ENCODE results near the gene DIAPH1.

Gene DIAPH1

DNA sequence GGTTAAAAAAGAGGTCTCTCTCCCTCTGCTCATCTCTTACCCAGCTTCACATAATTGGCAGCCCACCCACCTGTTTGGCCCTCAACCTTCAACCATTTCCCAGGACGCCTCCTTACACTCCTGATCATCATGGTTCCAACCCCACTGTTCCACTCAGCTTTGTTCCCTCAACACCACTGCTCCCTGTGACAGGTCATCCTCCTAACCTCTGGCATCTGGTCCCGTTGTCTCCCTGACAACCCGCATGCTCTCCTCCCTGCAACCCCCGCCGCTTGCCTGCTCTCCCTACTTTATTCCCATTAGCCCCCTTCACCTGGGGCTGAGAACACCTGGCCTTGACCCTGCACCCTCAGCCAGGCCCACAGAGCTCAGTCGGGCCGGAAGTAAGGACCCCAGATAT is 117.0 kb downstream of the DIAPH1 start:
- no peak overlapping the region for H3K4me3 ChIP-seq (ENCODE audit: extremely low read depth, insufficient read depth, low read length, poor library complexity, severe bottlenecking)
- peaks cover 75% of the 10 kb centered on the region for H3K36me3 ChIP-seq (ENCODE audit: control insufficient read depth, insufficient read depth, low read length)
- H3K27ac ChIP-seq (ENCODE audit: low read depth, low read length, severe bottlenecking), result peak overlapping the region; percentile 10
- H3K4me1 ChIP-seq (ENCODE audit: control insufficient read depth, insufficient read depth, low read length, poor library complexity, severe bottlenecking), result peaks cover 4% of the 10 kb centered on the region
- no peaks in the 10 kb centered on the region for H3K9me3 ChIP-seq (ENCODE audit: control insufficient read depth, low read length)
- WGBS, 2 experiments (ENCODE audit: insufficient coverage in 2 of 2), result 74 to 87% methylated on average over 1 to 3 of the region's 7 CpGs

DNA sequence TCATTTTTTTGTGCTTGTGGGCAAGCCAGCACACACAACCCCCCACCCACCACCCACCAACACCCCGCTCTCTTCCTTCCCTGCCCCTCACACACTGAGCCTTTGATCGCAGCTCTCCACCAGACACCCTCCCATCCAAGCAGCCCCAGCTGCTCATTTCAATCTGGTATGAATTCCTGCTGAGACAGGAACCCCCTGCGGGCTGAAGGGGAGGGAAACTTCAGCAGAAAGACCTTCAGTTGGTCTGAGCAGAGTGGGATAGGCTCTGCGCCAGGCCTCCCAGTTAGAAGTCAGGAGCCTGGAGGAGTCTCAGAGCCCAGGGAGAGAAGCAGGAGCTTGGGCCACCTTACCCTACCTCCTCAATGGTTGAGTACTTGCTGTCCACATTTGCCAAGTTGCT is 122.8 kb downstream of the DIAPH1 start:
- WGBS, 2 experiments (ENCODE audit: insufficient coverage in 2 of 2), result 29 to 39% methylated on average over 2 to 3 of the region's 4 CpGs
- H3K4me1 ChIP-seq (ENCODE audit: control insufficient read depth, insufficient read depth, low read length, poor library complexity, severe bottlenecking), result peaks cover 31% of the 10 kb centered on the region
- peaks cover 54% of the 10 kb centered on the region for H3K36me3 ChIP-seq (ENCODE audit: control insufficient read depth, insufficient read depth, low read length)
- no peaks in the 10 kb centered on the region for H3K9me3 ChIP-seq (ENCODE audit: control insufficient read depth, low read length)
- H3K4me3 ChIP-seq (ENCODE audit: extremely low read depth, insufficient read depth, low read length, poor library complexity, severe bottlenecking), result peak overlapping the region; percentile 24
- peak overlapping the region; percentile 96 for H3K27ac ChIP-seq (ENCODE audit: low read depth, low read length, severe bottlenecking)

DNA sequence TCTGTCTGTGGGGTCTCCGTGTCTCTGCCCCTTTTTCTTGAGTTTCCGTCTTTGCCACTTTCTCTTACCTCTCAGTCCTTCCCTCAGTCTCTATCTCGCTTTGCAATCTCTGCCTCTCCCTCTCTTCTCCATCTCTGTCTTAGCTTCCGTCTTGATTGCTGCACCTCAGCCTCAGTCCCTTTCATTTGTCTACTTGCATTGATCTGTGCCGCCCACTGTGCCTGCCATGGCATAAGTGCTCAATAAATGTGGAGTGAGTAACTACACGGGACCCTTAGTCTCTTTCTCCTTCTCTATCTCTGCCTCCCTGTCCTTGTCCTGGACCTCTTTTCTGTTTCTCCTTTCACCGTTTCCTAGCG is 123.4 kb downstream of the DIAPH1 start:
- Histone ChIP-seq H3K36me3 (ENCODE audit: control insufficient read depth, insufficient read depth, low read length) (peaks cover 60% of the 10 kb centered on the region), H3K4me3 (ENCODE audit: extremely low read depth, insufficient read depth, low read length, poor library complexity, severe bottlenecking) (peak overlapping the region; percentile 24), H3K4me1 (ENCODE audit: control insufficient read depth, insufficient read depth, low read length, poor library complexity, severe bottlenecking) (peaks cover 31% of the 10 kb centered on the region), H3K27ac (ENCODE audit: low read depth, low read length, severe bottlenecking) (peak overlapping the region; percentile 96), H3K9me3 (ENCODE audit: control insufficient read depth, low read length) (no peaks in the 10 kb centered on the region)
- WGBS, 2 experiments (ENCODE audit: insufficient coverage in 2 of 2), result 12 to 21% methylated on average over 7 to 8 of the region's 8 CpGs

DNA sequence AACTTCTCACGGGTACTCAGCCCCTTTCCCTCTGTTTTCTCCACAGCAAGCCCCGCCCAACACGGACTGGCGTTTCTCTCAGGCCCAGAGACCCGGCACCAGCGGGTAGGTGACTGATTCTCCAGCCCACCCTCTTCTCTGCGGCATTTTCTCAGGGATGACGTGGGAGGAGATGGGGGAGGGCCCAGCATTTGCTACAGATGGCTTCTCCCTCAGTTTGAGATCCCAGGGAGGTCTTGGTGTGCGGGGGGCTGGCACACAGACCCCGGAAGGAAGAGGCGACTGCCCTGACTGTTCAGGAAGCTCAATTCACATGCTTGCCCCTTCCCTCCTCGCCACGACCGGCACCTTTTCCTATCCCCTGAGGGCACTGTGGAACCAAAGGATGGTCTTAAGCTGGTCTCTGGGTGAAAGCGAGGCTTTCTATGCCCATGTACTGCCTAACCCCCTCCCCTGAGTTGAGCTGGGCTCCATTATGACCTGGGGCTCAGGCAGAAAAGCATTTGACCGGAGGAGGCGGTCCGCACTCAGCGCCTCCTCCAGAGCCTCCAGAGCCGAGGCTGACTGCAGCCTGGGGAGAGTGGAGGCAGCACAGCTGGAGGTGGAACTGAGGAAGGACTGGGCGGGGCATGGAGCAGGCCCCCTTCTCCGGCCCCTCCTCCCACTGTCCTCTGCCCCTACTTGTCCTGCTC is 123.9 kb downstream of the DIAPH1 start:
- peaks cover 65% of the 10 kb centered on the region for H3K36me3 ChIP-seq (ENCODE audit: control insufficient read depth, insufficient read depth, low read length)
- peak overlapping the region; percentile 96 for H3K27ac ChIP-seq (ENCODE audit: low read depth, low read length, severe bottlenecking)
- peak overlapping the region; percentile 24 for H3K4me3 ChIP-seq (ENCODE audit: extremely low read depth, insufficient read depth, low read length, poor library complexity, severe bottlenecking)
- WGBS, 2 experiments (ENCODE audit: insufficient coverage in 2 of 2), result 12 to 16% methylated on average over 11 to 12 of the region's 22 CpGs
- peaks cover 34% of the 10 kb centered on the region for H3K4me1 ChIP-seq (ENCODE audit: control insufficient read depth, insufficient read depth, low read length, poor library complexity, severe bottlenecking)
- no peaks in the 10 kb centered on the region for H3K9me3 ChIP-seq (ENCODE audit: control insufficient read depth, low read length)

DNA sequence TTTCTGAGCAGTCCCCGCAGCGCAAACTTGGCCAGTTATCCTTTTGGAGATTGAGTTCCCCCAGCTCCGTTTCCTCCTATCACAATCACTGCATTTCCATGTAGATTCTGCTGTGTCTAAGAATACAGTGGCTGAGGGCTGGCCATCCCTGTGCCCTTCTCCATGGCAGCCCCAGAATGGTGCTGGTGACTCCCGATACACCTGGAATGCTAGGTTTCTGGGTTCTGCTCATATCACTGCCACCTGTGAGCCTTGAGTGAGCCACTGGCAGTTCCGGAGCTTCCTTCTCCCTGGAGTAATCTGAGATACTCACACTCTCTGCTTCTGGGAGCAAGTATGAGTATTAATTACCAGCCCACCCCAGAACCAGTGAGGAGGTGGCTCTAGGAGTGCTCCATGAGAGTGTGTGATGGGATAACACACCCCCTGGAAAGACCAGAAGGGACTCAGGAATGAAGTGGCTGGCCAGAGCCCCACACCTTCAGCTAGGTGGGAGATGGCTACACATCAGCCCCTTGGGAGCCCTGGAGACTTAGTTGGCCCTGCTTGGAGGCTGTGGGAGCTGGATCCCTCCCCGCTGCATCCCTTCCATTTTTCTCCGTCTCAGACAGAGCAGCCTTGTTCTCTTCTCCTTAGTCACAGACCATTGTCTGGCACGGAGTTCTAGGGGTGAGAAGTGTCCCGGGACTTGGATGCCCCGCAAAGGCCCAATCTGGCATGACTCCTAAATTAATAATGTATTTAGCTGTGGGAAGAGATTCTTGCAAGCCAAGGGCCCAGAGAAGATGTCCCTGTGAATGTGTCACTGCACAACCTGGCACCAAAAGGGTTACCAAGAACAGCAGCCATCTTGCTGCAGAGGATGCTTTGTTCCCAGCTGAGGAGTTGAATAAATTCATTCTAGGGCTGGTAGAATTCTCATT is 125.0 kb downstream of the DIAPH1 start:
- Histone ChIP-seq H3K27ac (ENCODE audit: low read depth, low read length, severe bottlenecking) (peak overlapping the region; percentile 96), H3K4me3 (ENCODE audit: extremely low read depth, insufficient read depth, low read length, poor library complexity, severe bottlenecking) (no peak overlapping the region), H3K9me3 (ENCODE audit: control insufficient read depth, low read length) (no peaks in the 10 kb centered on the region), H3K36me3 (ENCODE audit: control insufficient read depth, insufficient read depth, low read length) (peaks cover 65% of the 10 kb centered on the region), H3K4me1 (ENCODE audit: control insufficient read depth, insufficient read depth, low read length, poor library complexity, severe bottlenecking) (peaks cover 45% of the 10 kb centered on the region)
- WGBS, 2 experiments (ENCODE audit: insufficient coverage in 2 of 2), result 82 to 88% methylated on average over 3 to 9 of the region's 10 CpGs

DNA sequence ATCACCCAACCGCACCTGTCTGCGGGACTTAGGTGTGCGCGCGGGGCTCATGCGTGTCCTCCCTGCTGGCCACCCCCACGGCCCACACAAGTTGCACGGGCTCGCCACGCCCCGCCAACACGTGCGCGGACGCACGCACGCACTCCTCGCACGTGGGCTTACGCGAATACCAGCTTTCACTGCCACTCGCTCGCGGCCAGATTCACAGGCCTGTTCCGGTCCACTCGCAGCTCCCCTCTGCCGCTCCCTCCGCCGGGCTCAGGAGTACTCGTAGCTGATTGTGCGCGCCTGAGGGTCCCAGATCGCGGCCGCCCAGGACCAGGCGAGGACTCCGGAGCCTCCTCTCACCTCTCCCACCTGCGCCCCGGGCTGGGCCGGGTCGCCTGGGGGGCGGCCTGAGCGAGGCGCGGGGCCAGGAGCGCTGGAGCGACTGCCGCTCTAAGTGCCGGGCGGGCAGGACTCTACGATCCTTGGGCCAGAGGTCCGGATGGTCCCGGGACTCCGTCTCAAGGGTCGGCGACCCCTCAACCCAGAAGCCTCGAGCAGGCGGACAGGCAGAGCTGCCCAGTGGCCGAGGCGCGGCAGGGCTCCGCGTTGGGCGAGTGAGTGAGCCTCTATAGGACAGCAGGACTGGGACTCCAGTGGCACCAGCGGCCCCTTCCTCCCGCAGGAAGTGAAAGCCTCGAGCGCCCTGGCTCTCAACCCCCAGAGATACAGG is 126.5 kb downstream of the DIAPH1 start:
- Histone ChIP-seq H3K36me3 (ENCODE audit: control insufficient read depth, insufficient read depth, low read length) (peaks cover 68% of the 10 kb centered on the region), H3K4me3 (ENCODE audit: extremely low read depth, insufficient read depth, low read length, poor library complexity, severe bottlenecking) (no peak overlapping the region), H3K9me3 (ENCODE audit: control insufficient read depth, low read length) (peaks cover 6% of the 10 kb centered on the region), H3K27ac (ENCODE audit: low read depth, low read length, severe bottlenecking) (no peak overlapping the region), H3K4me1 (ENCODE audit: control insufficient read depth, insufficient read depth, low read length, poor library complexity, severe bottlenecking) (peaks cover 55% of the 10 kb centered on the region)
- WGBS, 2 experiments (ENCODE audit: insufficient coverage in 2 of 2), result 98 to 99% methylated on average over 61 to 66 of the region's 68 CpGs

DNA sequence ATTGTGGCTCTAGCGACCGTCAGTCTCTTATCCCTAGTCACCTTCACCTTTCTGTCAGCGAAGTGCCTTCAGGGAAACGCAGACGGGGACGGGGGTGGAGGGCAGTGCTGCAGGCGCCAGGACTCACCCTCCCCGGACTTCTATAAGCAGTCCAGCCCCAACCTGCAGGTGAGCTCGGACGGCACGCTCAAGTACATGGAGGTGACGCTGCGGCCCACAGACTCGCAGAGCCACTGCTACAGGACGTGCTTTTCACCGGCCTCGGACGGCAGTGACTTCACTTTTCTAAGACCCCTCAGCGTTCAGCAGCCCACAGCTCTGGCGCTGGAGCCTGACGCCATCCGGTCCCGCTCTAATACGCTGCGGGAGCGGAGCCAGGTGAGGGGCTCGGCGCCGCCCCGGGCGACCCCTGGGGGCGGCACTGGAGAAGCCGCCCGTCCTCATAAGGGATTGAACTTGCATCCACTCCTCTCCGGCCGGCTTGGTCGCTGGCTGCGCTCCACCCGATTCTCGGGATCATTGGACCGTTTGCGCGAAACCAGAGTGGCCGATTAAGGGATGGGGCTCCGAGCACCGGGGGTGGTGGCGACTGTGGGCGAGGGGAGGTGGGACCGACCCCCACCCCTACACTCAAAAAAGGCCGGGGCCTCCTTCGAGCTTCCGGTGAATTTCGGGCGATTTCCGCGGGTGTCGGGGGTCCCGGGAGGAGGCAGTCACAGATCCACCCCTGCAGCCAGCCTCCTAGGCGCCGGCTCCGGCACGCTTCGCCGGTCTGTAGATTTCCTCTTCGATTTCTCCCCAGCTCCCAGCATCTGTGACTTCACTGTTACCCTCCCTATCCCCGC is 127.3 kb downstream of the DIAPH1 start:
- H3K36me3 ChIP-seq (ENCODE audit: control insufficient read depth, insufficient read depth, low read length), result peaks cover 68% of the 10 kb centered on the region
- no peak overlapping the region for H3K4me3 ChIP-seq (ENCODE audit: extremely low read depth, insufficient read depth, low read length, poor library complexity, severe bottlenecking)
- H3K27ac ChIP-seq (ENCODE audit: low read depth, low read length, severe bottlenecking), result no peak overlapping the region
- WGBS, 2 experiments (ENCODE audit: insufficient coverage in 2 of 2), result 98% methylated on average over 66 of the region's 66 CpGs
- H3K9me3 ChIP-seq (ENCODE audit: control insufficient read depth, low read length), result peaks cover 13% of the 10 kb centered on the region
- peaks cover 52% of the 10 kb centered on the region for H3K4me1 ChIP-seq (ENCODE audit: control insufficient read depth, insufficient read depth, low read length, poor library complexity, severe bottlenecking)

DNA sequence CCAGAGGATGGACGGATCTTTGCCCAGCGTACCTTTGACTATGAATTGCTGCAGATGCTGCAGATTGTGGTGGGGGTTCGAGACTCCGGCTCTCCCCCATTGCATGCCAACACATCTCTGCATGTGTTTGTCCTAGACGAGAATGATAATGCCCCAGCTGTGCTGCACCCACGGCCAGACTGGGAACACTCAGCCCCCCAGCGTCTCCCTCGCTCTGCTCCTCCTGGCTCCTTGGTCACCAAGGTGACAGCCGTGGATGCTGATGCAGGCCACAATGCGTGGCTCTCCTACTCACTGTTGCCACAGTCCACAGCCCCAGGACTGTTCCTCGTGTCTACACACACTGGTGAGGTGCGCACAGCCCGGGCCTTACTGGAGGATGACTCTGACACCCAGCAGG is 128.0 kb downstream of the DIAPH1 start:
- Histone ChIP-seq H3K27ac (ENCODE audit: low read depth, low read length, severe bottlenecking) (no peak overlapping the region), H3K4me1 (ENCODE audit: control insufficient read depth, insufficient read depth, low read length, poor library complexity, severe bottlenecking) (peaks cover 48% of the 10 kb centered on the region), H3K4me3 (ENCODE audit: extremely low read depth, insufficient read depth, low read length, poor library complexity, severe bottlenecking) (no peak overlapping the region), H3K36me3 (ENCODE audit: control insufficient read depth, insufficient read depth, low read length) (peaks cover 72% of the 10 kb centered on the region), H3K9me3 (ENCODE audit: control insufficient read depth, low read length) (peaks cover 20% of the 10 kb centered on the region)
- 94 to 97% methylated on average over 10 of the region's 13 CpGs for WGBS, 2 experiments (ENCODE audit: insufficient coverage in 2 of 2)

DNA sequence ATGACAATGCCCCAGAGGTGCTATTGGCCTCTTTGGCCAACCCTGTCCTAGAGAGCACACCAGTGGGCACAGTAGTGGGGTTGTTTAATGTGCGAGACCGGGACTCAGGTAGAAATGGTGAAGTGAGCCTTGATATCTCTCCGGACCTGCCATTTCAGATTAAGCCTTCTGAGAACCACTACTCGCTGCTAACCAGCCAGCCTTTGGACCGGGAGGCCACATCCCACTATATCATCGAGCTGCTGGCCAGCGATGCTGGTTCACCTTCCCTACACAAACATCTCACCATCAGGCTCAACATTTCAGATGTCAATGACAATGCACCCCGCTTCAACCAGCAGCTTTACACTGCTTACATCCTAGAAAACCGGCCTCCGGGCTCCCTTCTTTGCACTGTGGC is 128.5 kb downstream of the DIAPH1 start:
- 96 to 99% methylated on average over 9 to 10 of the region's 10 CpGs for WGBS, 2 experiments (ENCODE audit: insufficient coverage in 2 of 2)
- Histone ChIP-seq H3K36me3 (ENCODE audit: control insufficient read depth, insufficient read depth, low read length) (peaks cover 77% of the 10 kb centered on the region), H3K4me1 (ENCODE audit: control insufficient read depth, insufficient read depth, low read length, poor library complexity, severe bottlenecking) (peaks cover 48% of the 10 kb centered on the region), H3K27ac (ENCODE audit: low read depth, low read length, severe bottlenecking) (no peak overlapping the region), H3K4me3 (ENCODE audit: extremely low read depth, insufficient read depth, low read length, poor library complexity, severe bottlenecking) (no peak overlapping the region), H3K9me3 (ENCODE audit: control insufficient read depth, low read length) (peaks cover 21% of the 10 kb centered on the region)

DNA sequence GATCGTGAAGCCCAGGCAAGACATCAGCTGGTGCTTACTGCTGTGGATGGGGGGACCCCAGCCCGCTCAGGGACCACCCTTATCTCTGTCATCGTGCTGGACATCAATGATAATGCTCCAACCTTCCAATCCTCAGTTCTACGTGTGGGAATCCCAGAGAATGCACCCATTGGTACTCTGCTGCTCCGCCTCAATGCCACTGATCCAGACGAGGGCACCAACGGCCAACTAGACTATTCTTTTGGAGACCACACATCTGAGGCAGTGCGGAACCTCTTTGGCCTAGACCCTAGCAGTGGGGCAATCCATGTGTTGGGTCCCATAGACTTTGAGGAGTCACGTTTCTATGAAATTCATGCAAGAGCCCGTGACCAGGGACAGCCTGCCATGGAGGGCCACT is 129.0 kb downstream of the DIAPH1 start:
- Histone ChIP-seq H3K36me3 (ENCODE audit: control insufficient read depth, insufficient read depth, low read length) (peaks cover 79% of the 10 kb centered on the region), H3K9me3 (ENCODE audit: control insufficient read depth, low read length) (peaks cover 21% of the 10 kb centered on the region), H3K4me1 (ENCODE audit: control insufficient read depth, insufficient read depth, low read length, poor library complexity, severe bottlenecking) (peaks cover 49% of the 10 kb centered on the region), H3K27ac (ENCODE audit: low read depth, low read length, severe bottlenecking) (no peak overlapping the region), H3K4me3 (ENCODE audit: extremely low read depth, insufficient read depth, low read length, poor library complexity, severe bottlenecking) (no peak overlapping the region)
- WGBS, 2 experiments (ENCODE audit: insufficient coverage in 2 of 2), result 94 to 97% methylated on average over 9 to 10 of the region's 10 CpGs

Measured in mesodermal cell (in vitro differentiated cells).